A549 (cell line): ENCODE data around the gene RNPS1. TPM values are rescaled to one million over a fixed set of nuclear protein-coding genes. Genes with fewer than 3 reads are reported as not detected.

Source experiments
- ATAC-seq, 2 experiments: fragments of 200-7000 bp in 1 of 2; fragments of >200 bp in 1 of 2; cut with Nextera tagmentation in 1 of 2; cut with Tn5 transposase in 1 of 2; 3 replicates each; pipeline versions ENCODE4 v1.8.0 to v1.9.1; 2018 to 2020; ENCODE audit warnings: mild to moderate bottlenecking in 1 of 2, moderate library complexity in 1 of 2
- CTCF ChIA-PET: fragments of 300-600 bp; sonication (Branson Sonifier 250); formaldehyde crosslinking; extraction: SDS; loops from one replicate; lab custom pipeline; 2021; ENCODE audit warnings: antibody characterized with exemption, inconsistent platforms; lab: Yijun Ruan, JAX
- POLR2A ChIA-PET: fragments of 350-600 bp; formaldehyde crosslinking; extraction: SDS; loops from one replicate; lab custom pipeline; 2021; ENCODE audit warnings: antibody characterized with exemption, inconsistent platforms; lab: Yijun Ruan, JAX
- DNase-seq, 2 experiments: peaks; one replicate each; pipeline versions ENCODE4 v3.0.0 to v3.0.0-alpha.2; 2011 to 2016; ENCODE audit warnings: low read depth in 1 of 2, low spot score in 1 of 2
- FAIRE-seq: peaks from 2 replicates; lab custom pipeline; 2011; peaks lifted over from hg19 to GRCh38; lab: Jason Lieb, UNC
- H3K27ac ChIP-seq, 2 experiments: fragments of >200 bp; sonication (Bioruptor Twin); formaldehyde crosslinking; 3 replicates each; pipeline ENCODE4 v1.5.1; 2016 to 2017
- H3K4me1 ChIP-seq: fragments of >200 bp; sonication (Bioruptor Twin); formaldehyde crosslinking; 3 replicates; pipeline ENCODE4 v1.6.1; 2016
- H3K4me2 ChIP-seq: fragments of >200 bp; sonication (Bioruptor Twin); formaldehyde crosslinking; 3 replicates; pipeline ENCODE4 v1.6.1; 2016
- H3K4me3 ChIP-seq: fragments of >200 bp; sonication (Bioruptor Twin); formaldehyde crosslinking; 3 replicates; pipeline ENCODE4 v1.5.1; 2016
- H3K9me3 ChIP-seq: fragments of >200 bp; sonication (Bioruptor Twin); formaldehyde crosslinking; 3 replicates; pipeline ENCODE4 v1.6.1; 2016
- ATOH8 ChIP-seq: fragments of 250-450 bp; sonication (Bioruptor Pico); IDR thresholded peaks from 2 replicates; pipeline ENCODE4 v1.5.0; 2020; ENCODE audit warnings: low read depth, mild to moderate bottlenecking, moderate library complexity
- BCL3 ChIP-seq: fragments of >200 bp; sonication (Bioruptor Twin); formaldehyde crosslinking; IDR thresholded peaks from 3 replicates; pipeline ENCODE4 v1.6.1; 2016
- CBX2 ChIP-seq: fragments of 200-600 bp; sonication (generic); IDR thresholded peaks from 2 replicates; pipeline ENCODE4 v1.6.1; 2016; ENCODE audit warnings: low read depth, mild to moderate bottlenecking, borderline replicate concordance
- CBX8 ChIP-seq: fragments of 200-600 bp; sonication (generic); IDR thresholded peaks from 2 replicates; pipeline ENCODE4 v1.6.1; 2016
- CEBPB ChIP-seq, 2 experiments: fragments of >200 bp in 1 of 2; sonication (Bioruptor Twin) in 1 of 2; formaldehyde crosslinking in 1 of 2; IDR thresholded peaks; 2 replicates each; pipeline ENCODE4 v1.6.1; 2012 to 2016
- CHD2 ChIP-seq: fragments of 150-350 bp; IDR thresholded peaks from 2 replicates; pipeline ENCODE4 v1.6.1; 2014; ENCODE audit warnings: low read length; ENCODE audit not compliant: partially characterized antibody
- ELK1 ChIP-seq: fragments of 150-350 bp; IDR thresholded peaks from 2 replicates; pipeline ENCODE4 v1.6.1; 2014; ENCODE audit warnings: low read depth, mild to moderate bottlenecking, low read length
- FOSB ChIP-seq: fragments of 250-450 bp; sonication (Bioruptor Pico); IDR thresholded peaks from 2 replicates; pipeline ENCODE4 v1.5.0; 2020; ENCODE audit warnings: mild to moderate bottlenecking, moderate library complexity
- FOSL2 ChIP-seq, 2 experiments: fragments of 450-650 bp in 1 of 2; fragments of >200 bp in 1 of 2; sonication (Bioruptor Twin) in 1 of 2; formaldehyde crosslinking; IDR thresholded peaks; 2 replicates each; pipeline versions ENCODE4 v1.5.0 to v1.6.1; 2016 to 2020; ENCODE audit warnings: mild to moderate bottlenecking in 1 of 2, moderate library complexity in 1 of 2
- FOXS1 ChIP-seq: fragments of 250-450 bp; sonication (Bioruptor Pico); IDR thresholded peaks from 2 replicates; pipeline ENCODE4 v1.5.0; 2020; ENCODE audit warnings: mild to moderate bottlenecking, moderate library complexity
- GATA3 ChIP-seq: IDR thresholded peaks from 2 replicates; pipeline ENCODE4 v1.6.1; 2012; ENCODE audit warnings: borderline replicate concordance
- HES2 ChIP-seq: fragments of >200 bp; sonication (Bioruptor Twin); formaldehyde crosslinking; IDR thresholded peaks from 2 replicates; pipeline ENCODE4 v1.6.1; 2016
- HEYL ChIP-seq: fragments of 250-450 bp; sonication (Bioruptor Pico); IDR thresholded peaks from 2 replicates; pipeline ENCODE4 v1.8.0; 2021; ENCODE audit warnings: mild to moderate bottlenecking, moderate library complexity
- HMGXB4 ChIP-seq: fragments of 250-450 bp; sonication (Bioruptor Pico); IDR thresholded peaks from 2 replicates; pipeline ENCODE4 v1.5.0; 2021; ENCODE audit warnings: mild to moderate bottlenecking, moderate library complexity, borderline replicate concordance
- HOXA7 ChIP-seq: fragments of 250-450 bp; sonication (Bioruptor Pico); IDR thresholded peaks from 2 replicates; pipeline ENCODE4 v1.5.0; 2020; ENCODE audit warnings: mild to moderate bottlenecking, moderate library complexity
- HOXB5 ChIP-seq: fragments of 250-450 bp; sonication (Bioruptor Pico); IDR thresholded peaks from 2 replicates; pipeline ENCODE4 v1.5.0; 2020; ENCODE audit warnings: mild to moderate bottlenecking, moderate library complexity
- JUN ChIP-seq, 2 experiments: fragments of >200 bp; sonication (Bioruptor Twin); formaldehyde crosslinking; IDR thresholded peaks; 2 replicates in 1 of 2; 3 replicates in 1 of 2; pipeline ENCODE4 v1.6.1; 2016 to 2017
- KDM5A ChIP-seq: fragments of 200-600 bp; sonication (generic); IDR thresholded peaks from 2 replicates; pipeline ENCODE4 v1.6.1; 2016; ENCODE audit warnings: antibody characterized with exemption, mild to moderate bottlenecking
- MAFK ChIP-seq: fragments of 450-650 bp; IDR thresholded peaks from 2 replicates; pipeline ENCODE4 v1.6.1; 2014; ENCODE audit not compliant: partially characterized antibody
- MAZ ChIP-seq: fragments of 150-350 bp; IDR thresholded peaks from 2 replicates; pipeline ENCODE4 v1.6.1; 2014; ENCODE audit warnings: antibody characterized with exemption, low read depth, low read length, borderline replicate concordance
- NPAS2 ChIP-seq: fragments of 250-450 bp; sonication (Bioruptor Pico); IDR thresholded peaks from 2 replicates; pipeline ENCODE4 v1.8.0; 2022; ENCODE audit warnings: mild to moderate bottlenecking, moderate library complexity, borderline replicate concordance
- NR3C1 ChIP-seq: fragments of >200 bp; sonication (Bioruptor Twin); formaldehyde crosslinking; IDR thresholded peaks from 3 replicates; pipeline ENCODE4 v1.6.1; 2017
- PBX3 ChIP-seq: IDR thresholded peaks from 2 replicates; pipeline ENCODE4 v1.6.1; 2012
- RCOR1 ChIP-seq: fragments of 150-350 bp; IDR thresholded peaks from 2 replicates; pipeline ENCODE4 v1.6.1; 2014; ENCODE audit warnings: antibody characterized with exemption, low read length, low read depth
- SMC3 ChIP-seq: fragments of >200 bp; sonication (Bioruptor Twin); formaldehyde crosslinking; IDR thresholded peaks from 3 replicates; pipeline ENCODE4 v1.6.1; 2018; ENCODE audit warnings: inconsistent platforms
- SREBF2 ChIP-seq: fragments of 450-650 bp; IDR thresholded peaks from 2 replicates; pipeline ENCODE4 v1.6.1; 2014; ENCODE audit warnings: mild to moderate bottlenecking, moderate library complexity
- TP53 ChIP-seq: fragments of 250-450 bp; sonication (Bioruptor Pico); IDR thresholded peaks from 2 replicates; pipeline ENCODE4 v1.5.0; 2021; ENCODE audit warnings: mild to moderate bottlenecking, moderate library complexity
- ZFP36 ChIP-seq: fragments of 450-650 bp; IDR thresholded peaks from 2 replicates; pipeline ENCODE4 v1.6.1; 2014; ENCODE audit warnings: borderline replicate concordance; ENCODE audit not compliant: partially characterized antibody
- ZNF302 ChIP-seq: fragments of 250-450 bp; sonication (Bioruptor Pico); IDR thresholded peaks from 2 replicates; pipeline ENCODE4 v1.9.0; 2021; ENCODE audit warnings: inconsistent platforms, mild to moderate bottlenecking, moderate library complexity
- WGBS: methylation state at CpG from one replicate; pipeline ENCODE4 v1.1.6; 2017; ENCODE audit errors: missing lambda C conversion rate; 5-methylcytosine and 5-hydroxymethylcytosine counted together
- polyA plus RNA-seq, 4 experiments: library from polyadenylated mRNA; depleted of rRNA in 3 of 4; stranded (reverse); fragments of >200 nt; fragmentation: RNase III in 1 of 4; extraction: RNeasy Plus Mini Kit Qiagen cat#74134 plus additional on column Dnase treatment in 1 of 4; gene quantifications; 2 replicates in 3 of 4; 3 replicates in 1 of 4; pipeline ENCODE4 v1.2.3, GENCODE V29; 2011 to 2017

Gene RNPS1
- polyA plus RNA-seq, 2 of the 4 experiments (the other 2 are of a cell fraction) = 183 to 200 TPM

GRCh38 chr16:2208772-2209171, 59.2 kb downstream of the RNPS1 start:
- ChIA-PET POLR2A (no interaction called here), CTCF (interaction anchor here (1.1 to 4.8 kb wide), 2 partner anchors 14 to 68 kb away, joined by 4 to 28 read pairs; no protein-coding TSS in a partner anchor)
- H3K27ac ChIP-seq = no peak overlapping the region
- peaks cover 31% of the 10 kb centered on the region for H3K4me1 ChIP-seq
- no peak overlapping the region for H3K4me2 ChIP-seq
- DNase-seq (no peak), FAIRE-seq (no peak), ATAC-seq (no peak)
- 97% methylated on average over 9 of the region's 9 CpGs for WGBS
- H3K9me3 ChIP-seq = no peaks in the 10 kb centered on the region
- no peak overlapping the region for H3K4me3 ChIP-seq
- TF ChIP-seq MAZ = no peak
- no peak for TF ChIP-seq HES2

GRCh38 chr16:2208308-2208707, 59.6 kb downstream of the RNPS1 start:
- Histone ChIP-seq H3K27ac (no peak overlapping the region), H3K9me3 (no peaks in the 10 kb centered on the region), H3K4me3 (no peak overlapping the region), H3K4me1 (peaks cover 30% of the 10 kb centered on the region), H3K4me2 (no peak overlapping the region)
- ChIA-PET CTCF (interaction anchor here (1.7 to 4.8 kb wide), 2 partner anchors 14 to 292 kb away, joined by 3 to 28 read pairs; no protein-coding TSS in a partner anchor), POLR2A (no interaction called here)
- no peak for DNase-seq
- ATAC-seq = no peak
- FAIRE-seq = no peak
- TF ChIP-seq ZNF302 (no peak), TP53 (CRISPR knock-in tag) (no peak), ATOH8 (CRISPR knock-in tag) (no peak), ZFP36 (no peak), NPAS2 (no peak), CBX2 (no peak), SMC3 (no peak), MAZ (no peak), HOXB5 (CRISPR knock-in tag) (no peak), NR3C1 (no peak), SREBF2 (no peak), FOSL2 (IDR thresholded peaks at IDR 0.05) (no peak), FOSL2 (CRISPR knock-in tag; IDR thresholded peaks at IDR 0.05) (no peak), FOSB (CRISPR knock-in tag) (no peak)
- WGBS = 95% methylated on average over 18 of the region's 23 CpGs

GRCh38 chr16:2207872-2208271, 60.1 kb downstream of the RNPS1 start:
- Histone ChIP-seq H3K4me2 (no peak overlapping the region), H3K27ac (no peak overlapping the region), H3K4me3 (no peak overlapping the region), H3K4me1 (peaks cover 25% of the 10 kb centered on the region), H3K9me3 (no peaks in the 10 kb centered on the region)
- ATAC-seq = no peak
- TF ChIP-seq GATA3 (no peak), RCOR1 (no peak), KDM5A (no peak), HMGXB4 (CRISPR knock-in tag) (no peak), MAFK (no peak), CHD2 (no peak), BCL3 (no peak), NR3C1 (no peak), JUN (IDR thresholded peaks at IDR 0.05) (no peak), CEBPB (IDR thresholded peaks at IDR 0.05) (no peak), FOXS1 (CRISPR knock-in tag) (no peak), ELK1 (no peak), FOSL2 (IDR thresholded peaks at IDR 0.05) (no peak), FOSL2 (CRISPR knock-in tag; IDR thresholded peaks at IDR 0.05) (no peak), HEYL (CRISPR knock-in tag) (no peak), PBX3 (no peak), CBX8 (no peak), HOXA7 (no peak), TP53 (CRISPR knock-in tag) (no peak)
- CTCF ChIA-PET = interaction anchor here (1.1 to 4.8 kb wide), 3 partner anchors 13 to 293 kb away, joined by 3 to 28 read pairs (median 3); no protein-coding TSS in a partner anchor
- DNase-seq = no peak
- 94% methylated on average over 8 of the region's 9 CpGs for WGBS
- no peak for FAIRE-seq
- POLR2A ChIA-PET = no interaction called here
